Activated effector memory CD4-positive, alpha-beta T cell treated with Interleukin-2 at 50 U/mL for 16 hours (primary cell): ENCODE results near the gene ATAD3B.
"Not testable (repeated sequence)": the region's sequence is repeated elsewhere in the genome, so short reads cannot be mapped to it uniquely, and the experiment has no call there.

Experiments
- DNase-seq: peaks from one replicate; pipeline ENCODE4 v3.0.0-alpha.2; 2020

The ATAD3B gene

DNA sequence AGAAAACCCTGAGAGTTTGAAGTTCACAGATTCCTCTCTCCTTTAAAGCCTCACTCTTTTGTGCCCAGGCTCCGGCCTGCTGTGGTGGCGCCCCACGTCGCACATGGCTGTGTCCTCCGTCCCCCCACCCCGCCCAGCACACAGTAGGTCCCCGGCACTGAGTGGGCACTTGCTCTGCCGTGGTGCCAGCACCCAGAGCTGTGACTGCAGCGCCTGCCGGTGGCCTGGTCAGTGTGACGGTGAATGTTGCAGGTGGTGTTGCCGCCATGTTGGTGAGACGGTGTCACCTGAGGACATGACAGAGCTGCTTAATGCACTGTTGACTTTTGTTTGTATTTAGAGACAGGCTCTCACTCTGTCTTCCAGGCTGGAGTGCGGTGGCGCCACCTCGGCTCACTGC lies 18.7 kb upstream of the ATAD3B start:
- DNase-seq: no peak

- not testable (repeated sequence) for DNase-seq
Measured at GRCh38 chr1:1454286-1455056, 17.1 kb upstream of the ATAD3B start.

- no peak for DNase-seq
Measured at GRCh38 chr1:1455366-1455884, 16.1 kb upstream of the ATAD3B start.

- DNase-seq: not testable (repeated sequence)
Measured at GRCh38 chr1:1455934-1456333, 15.6 kb upstream of the ATAD3B start.

DNA sequence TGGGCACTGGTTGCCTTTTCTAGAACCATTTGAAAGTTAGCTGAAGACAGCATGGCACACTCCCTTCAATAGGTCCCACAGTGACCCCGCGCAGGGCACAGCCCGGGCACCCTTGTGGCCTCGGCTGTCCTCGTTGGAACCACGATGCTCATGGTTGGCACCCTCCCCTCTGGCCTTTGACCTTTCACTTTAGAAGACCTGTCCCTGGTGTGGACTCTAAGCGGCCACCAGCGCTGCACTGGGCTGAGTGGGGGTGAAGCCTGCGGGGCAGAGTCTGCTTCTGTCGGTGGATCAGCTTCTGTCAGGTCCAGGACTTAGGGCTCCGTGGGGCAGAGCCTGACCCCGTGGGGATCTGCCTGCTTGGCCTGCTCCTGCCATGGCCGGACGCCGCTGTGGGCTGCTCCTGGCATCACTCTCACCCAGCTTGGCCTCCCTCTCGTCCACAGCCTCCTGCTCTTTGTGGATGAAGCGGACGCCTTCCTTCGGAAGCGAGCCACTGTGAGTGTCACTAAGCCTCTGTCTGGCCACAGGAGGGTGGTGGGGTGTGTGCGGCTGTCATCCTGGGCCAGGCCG lies 14.8 kb upstream of the ATAD3B start:
- DNase-seq: not testable (repeated sequence)

- DNase-seq: not testable (repeated sequence)
Measured at GRCh38 chr1:1459156-1459555, 12.4 kb upstream of the ATAD3B start.

GRCh38 chr1:1459711-1460110 lies 11.9 kb upstream of the ATAD3B start:
- not testable (repeated sequence) for DNase-seq

GRCh38 chr1:1460540-1461130 lies 10.9 kb upstream of the ATAD3B start:
- DNase-seq: no peak

GRCh38 chr1:1461721-1462317 lies 9.7 kb upstream of the ATAD3B start:
- no peak for DNase-seq

GRCh38 chr1:1462318-1462966 lies 9.1 kb upstream of the ATAD3B start:
- no peak for DNase-seq

DNA sequence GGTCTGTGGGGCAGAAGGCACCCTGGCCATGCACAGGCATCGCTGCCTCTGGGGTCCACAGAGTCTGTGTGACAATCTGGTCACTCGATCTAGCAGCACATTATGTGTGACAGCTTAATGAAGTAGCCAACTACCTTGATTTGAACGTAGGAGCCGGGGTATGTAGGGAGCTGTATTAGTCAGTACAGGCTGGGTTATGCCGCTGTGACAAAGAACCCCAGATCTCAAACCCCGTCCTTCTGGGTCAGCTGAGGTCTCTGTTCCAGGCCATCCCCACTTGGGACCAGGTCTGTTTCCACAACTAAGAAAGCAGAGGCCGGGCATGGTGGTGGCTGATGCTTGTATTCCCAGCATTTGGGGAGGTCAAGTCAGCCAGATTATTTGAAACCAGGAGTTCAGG lies 8.3 kb upstream of the ATAD3B start:
- no peak for DNase-seq

- not testable (repeated sequence) for DNase-seq
Measured at GRCh38 chr1:1468196-1468985, 3.2 kb upstream of the ATAD3B start.

DNA sequence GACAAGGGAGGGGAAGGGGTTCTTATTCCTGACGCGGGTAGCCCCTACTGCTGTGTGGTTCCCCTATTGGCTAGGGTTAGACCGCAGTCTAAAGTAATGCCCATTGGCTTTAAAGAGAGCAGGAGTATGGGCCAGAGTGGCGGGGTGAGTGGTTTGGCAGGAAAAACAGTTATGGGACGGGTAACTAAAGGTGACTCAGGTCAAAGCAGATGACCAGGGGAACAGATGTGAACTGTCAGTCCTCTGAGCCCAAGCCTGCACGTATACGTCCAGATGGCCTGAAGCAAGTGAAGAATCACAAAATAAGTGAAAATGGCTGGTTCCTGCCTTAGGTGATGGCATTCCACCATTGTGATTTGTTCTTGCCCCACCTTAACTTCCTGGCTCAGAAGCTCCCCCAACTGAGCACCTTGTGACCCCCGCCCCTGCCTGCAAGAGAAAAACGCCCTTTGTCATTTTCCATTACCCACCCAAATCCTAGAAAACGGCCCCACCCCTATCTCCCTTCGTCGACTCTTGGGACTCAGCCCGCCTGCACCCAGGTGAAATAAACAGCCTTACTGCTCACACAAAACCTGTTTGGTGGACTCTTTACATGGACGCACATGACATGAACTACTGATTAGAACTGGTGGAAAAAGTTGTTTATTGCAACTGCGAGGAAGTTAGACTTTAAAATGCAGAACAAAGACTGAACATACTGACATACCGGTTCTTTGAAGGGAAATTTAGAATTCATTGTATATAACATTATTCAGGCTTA lies 758 bp upstream of the ATAD3B start:
- no peak for DNase-seq

GRCh38 chr1:1472053-1472876 lies 700 bp downstream of the ATAD3B start:
- DNase-seq: peak; percentile 9

DNA sequence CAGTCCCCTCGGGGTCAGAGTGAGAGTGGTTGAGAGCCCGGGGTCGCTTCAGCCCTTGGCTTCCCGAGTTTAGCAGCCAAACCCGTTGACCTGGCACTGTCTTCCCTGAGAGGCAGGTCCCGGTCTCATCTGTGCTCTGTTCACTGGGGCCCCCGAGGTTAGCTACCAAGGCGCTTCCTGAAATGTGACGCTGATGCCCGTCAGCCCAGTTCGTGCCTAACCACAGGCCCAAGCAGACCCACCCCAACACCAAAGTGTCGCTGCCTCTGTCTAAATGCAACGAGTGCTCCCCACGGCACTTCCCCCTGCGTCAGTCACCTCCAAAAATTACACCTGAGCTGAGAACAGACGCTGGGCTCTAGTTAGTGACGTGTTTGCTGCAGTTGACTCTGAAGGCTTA lies 4.4 kb downstream of the ATAD3B start:
- DNase-seq: not testable (repeated sequence)

GRCh38 chr1:1477206-1477605 lies 5.6 kb downstream of the ATAD3B start:
- DNase-seq: no peak

GRCh38 chr1:1479547-1480487 lies 8.3 kb downstream of the ATAD3B start:
- no peak for DNase-seq

DNA sequence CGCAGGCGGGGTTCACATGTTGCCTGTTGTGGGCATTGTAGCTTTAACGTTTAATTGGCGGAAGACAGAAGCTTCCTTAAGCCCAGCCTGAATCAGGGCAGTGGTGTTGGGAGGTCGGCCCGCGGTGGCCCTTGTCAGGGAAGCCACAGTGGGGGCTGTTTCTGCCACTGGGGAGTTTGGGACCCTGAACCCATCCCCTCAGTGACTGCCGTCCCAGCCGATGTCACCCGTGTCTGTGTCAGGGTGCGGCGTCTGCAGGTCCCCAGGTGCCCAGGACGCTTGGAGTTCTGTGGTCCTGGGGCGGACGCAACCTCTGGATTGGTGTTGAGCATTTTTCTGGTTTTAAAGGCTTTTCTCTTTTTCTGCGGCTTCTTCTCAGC lies 8.9 kb downstream of the ATAD3B start:
- DNase-seq: not testable (repeated sequence)

DNA sequence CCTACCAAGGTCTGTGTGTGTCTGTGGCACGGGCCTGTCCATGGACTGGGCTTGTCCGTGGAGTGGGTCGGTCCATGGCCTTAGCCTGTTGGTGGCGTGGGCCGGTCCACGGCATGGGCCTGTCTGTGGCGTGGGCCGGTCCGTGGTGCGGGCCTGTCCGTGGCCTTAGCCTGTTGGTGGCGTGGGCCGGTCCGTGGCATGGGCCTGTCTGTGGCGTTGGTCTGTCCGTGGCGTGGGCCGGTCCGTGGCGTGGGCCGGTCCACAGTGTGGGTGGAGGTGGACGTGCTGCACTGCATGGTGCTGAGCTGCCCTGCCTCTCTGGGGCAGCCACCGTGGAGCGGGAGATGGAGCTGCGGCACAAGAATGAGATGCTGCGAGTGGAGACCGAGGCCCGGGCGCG lies 10.2 kb downstream of the ATAD3B start:
- not testable (repeated sequence) for DNase-seq
